ENCODE measurements around the gene ENSA.
"Not testable (repeated sequence)": the region's sequence is repeated elsewhere in the genome, so short reads cannot be mapped to it uniquely, and the experiment has no call there.

Gene ENSA

DNA sequence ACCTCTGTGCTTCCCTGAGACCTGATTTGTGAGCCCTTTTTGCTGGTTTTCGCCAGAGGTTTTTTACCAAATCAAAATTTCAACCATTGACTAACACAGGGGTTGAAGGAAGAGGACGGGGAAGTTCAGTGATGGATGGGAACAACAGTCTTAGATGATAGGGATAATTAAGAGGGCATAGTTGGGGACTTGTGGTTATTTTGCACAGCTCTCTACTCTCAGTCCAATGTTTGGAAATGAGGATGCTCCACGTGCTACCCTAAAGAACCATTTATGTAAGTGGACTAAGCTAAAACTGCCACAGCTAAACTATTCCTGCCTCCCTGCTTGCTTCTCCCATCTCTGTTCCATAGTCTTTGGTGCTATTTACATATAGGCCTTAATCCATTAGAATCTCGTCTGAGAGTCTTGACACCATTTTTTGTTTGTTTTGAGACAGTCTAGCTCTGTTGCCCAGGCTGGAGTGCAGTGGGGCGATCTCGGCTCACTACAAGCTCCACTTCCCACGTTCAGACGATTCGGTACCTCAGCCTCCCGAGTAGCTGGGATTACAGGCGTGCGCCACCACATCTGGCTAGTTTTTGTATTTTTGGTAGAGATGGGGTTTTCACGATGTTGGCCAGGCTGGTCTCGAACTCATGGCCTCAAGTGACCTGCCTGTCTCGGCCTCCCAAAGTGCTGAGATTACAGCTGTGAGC is 49.3 kb downstream of the ENSA start:
- no peak for DNase-seq

DNA sequence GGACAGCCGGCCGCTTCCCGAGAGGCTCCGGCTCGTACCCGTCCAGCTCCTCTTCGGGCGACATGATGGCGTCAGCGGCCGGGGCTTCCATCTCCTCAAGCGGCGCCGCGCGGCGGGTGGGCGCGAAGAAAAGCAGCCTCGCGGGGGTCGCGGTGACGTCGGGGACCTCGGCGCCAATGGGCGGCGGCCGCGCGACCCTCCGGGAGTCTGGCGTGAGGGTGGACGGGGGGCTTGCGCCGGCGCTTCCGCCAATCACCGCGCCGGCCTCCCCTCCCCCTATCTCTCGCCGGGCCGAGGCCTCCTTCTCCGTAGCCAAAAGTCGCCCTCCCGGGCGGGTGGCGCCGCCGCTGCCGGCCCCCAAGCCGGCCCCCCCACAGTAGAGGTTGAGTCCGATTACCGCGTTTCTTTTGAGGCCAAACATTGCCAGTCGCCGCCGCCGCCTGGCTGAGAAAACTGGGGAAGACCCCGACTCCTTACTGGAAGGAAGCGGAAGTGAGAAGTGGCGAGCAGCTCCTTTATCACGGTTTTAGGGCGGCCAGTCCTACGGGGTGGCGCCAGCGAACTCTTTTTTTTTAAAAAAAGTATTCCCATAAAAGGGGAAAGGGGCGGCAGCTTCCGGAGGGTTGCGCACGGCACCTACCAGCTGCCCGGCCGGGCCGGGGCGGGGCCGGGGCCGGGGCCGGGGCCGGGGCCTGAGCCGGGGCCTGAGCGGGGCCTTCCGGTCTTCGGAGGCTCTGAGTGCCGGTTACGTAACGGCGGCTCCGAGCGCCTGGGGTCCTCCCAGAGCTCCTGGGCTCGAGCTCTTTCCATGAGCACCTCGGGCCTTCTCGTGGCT is 50.1 kb downstream of the ENSA start, which contains the start of gene MCL1:
MCL1 (minus strand) TSS at position 501 of the 835 bp plus-strand sequence; CDS start at position 421, 80 bp downstream.
- peak; percentile 84 to 87 for DNase-seq

DNA sequence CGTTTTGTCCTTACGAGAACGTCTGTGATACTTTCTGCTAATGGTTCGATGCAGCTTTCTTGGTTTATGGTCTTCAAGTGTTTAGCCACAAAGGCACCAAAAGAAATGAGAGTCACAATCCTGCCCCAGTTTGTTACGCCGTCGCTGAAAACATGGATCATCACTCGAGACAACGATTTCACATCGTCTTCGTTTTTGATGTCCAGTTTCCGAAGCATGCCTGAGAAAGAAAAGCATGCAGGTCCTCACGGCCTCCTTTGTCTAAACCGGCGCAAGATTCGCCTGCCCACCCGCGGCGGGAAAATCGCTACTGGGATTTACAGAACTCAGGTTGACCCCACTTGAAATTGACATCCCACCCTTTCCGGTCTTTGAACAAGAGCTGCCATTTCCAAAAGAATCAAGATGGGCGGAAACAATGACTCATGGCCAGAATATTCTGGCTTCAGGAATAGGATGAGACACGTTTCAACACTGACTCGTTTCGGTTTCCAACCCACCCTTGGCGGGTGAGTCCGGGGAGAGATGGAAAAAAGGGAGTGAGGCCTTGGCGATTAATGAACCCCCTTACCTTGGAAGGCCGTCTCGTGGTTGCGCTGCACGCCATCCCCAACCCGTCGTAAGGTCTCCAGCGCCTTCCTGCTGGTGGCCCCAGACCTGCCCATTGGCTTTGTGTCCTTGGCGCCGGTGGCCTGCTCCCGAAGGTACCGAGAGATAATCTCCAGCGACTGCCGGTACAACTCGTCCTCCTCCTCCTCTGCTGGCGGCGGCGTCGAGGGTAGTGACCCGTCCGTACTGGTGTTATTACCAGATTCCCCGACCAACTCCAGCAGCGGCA is 50.9 kb downstream of the ENSA start:
- DNase-seq: peak; percentile 56 to 71

DNA sequence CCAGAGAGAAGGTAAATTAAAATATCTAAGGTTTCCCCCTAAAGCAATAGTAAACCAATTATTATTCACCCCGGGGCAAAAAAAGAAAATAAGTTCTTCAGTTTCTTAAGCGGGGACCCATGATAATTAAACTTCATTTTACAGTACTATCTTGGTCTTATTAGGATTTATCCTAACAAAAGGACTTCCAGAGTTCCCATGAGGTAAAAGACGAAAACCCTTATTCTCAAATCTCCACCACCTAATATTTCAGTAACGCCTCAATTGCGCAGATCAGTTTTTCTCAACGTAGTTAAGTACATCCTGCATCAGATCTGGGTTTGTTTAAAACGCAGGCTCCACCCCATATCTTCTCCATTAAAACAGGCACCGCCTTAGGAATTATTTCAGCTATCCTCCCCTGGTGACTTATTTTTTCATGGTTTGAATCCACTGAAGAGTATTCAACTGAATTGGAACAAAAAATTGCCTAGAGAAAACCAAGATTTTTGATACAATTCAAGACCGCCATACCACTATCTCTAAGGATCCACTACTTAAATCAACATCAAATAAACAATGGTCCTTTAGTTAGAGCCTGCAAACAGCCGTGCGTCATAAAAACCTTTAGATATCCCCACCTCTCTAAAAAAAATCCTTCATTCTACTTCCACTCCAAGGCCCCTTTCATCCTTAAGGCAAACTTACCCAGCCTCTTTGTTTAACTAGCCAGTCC is 51.7 kb downstream of the ENSA start:
- DNase-seq: no peak

DNA sequence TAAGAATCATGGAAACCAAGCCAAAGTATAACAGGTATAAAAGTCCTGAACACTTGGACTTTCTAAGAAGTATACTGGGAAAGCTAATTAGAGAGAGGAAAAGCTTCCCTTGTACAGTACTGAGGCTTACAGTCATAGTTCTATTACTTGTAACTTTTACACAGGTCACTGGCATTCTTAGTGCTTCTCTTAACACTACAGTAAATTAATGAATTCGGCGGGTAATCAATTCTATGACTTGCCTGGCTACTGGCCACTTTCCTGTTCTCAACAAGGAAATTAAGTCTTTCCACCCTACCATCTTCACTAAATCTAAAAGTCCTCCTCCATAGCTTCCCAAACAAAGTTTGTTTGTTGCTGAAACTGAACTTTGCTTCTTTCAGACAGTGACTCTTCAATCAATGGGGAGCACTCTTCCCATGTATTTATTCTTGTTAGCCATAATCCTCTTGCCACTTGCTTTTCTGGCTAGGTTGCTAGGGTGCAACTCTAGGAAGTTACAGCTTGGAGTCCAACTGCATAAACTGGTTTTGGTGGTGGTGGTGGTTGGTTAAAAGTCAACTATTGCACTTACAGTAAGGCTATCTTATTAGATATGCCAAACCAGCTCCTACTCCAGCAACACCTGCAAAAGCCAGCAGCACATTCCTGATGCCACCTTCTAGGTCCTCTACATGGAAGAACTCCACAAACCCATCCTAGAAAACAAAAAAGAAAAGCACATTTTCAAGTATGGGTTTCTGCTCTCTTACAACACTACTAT is 52.4 kb downstream of the ENSA start:
- no peak for DNase-seq

DNA sequence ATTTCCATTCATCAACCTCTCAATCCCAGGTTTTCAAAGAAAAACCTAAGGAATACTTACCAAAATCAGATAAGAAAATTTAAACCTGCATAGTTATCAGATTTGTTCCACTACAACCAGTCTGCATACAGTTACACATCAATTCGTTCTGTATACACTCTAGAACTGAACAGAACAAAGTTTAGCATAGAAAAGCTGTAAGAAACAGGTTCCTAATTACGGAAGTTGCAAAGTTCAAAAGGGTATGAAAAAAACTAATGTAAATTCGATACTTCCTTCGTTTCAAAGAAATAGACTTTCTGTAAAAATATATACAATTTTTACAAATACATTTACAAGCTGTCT is 53.1 kb downstream of the ENSA start:
- DNase-seq: no peak

DNA sequence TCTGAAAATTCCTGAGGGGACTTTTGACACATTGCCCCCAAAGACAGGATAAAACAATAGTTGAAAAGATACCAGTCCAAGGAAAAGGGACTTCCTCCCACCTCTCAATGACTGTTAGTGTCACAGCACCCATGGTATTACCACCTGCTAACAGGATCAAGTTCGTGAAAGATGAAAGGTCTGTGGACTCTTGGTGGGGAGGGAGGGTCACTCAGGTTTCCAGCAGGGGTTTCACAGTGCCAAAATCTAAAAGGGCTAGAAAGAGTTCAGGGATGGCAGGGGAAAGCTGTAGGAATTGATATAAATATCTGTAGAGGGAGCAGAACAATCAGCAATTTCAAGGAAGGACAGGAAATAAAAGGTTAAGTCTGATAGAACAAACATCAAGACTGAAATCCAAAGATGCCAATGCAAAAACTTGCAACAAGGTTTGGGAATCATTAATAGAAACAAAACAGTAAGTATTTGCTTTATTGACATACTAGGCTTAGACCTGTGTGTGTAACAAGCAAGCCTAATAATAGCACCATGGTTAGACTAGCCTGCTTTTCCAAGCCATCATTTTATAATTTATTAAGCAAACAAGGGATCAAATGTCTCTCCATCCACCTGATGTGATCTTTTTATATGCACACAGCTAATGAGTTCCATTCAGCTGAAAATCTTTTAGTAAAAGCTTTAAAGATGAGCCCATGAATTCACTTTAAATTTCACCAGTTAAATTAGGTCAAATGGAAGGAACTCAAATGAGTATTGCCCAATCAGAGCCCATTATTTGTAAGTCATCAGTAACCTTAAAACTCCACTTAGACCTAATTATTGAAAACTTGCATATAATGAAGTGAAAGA is 53.7 kb downstream of the ENSA start:
- no peak for DNase-seq

DNA sequence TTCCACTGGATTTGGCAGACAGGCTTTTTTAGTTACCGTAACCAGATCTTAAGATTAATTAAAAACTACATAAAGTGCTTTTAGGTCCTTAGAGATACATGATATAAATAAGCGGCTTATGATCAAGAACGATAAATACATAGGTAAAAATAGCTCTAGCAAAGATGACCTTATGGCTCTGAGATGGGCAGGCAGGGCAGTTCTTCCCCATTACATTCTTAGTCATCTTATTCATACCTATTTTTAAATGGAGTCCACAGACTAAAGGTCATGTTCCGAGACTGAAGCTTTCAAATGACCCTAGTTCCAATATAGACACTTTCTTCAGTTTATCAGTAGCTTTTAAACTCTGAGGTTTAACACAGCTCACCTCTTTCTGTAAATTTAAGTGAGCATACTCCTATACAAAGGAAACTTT is 54.3 kb downstream of the ENSA start:
- no peak for DNase-seq

DNA sequence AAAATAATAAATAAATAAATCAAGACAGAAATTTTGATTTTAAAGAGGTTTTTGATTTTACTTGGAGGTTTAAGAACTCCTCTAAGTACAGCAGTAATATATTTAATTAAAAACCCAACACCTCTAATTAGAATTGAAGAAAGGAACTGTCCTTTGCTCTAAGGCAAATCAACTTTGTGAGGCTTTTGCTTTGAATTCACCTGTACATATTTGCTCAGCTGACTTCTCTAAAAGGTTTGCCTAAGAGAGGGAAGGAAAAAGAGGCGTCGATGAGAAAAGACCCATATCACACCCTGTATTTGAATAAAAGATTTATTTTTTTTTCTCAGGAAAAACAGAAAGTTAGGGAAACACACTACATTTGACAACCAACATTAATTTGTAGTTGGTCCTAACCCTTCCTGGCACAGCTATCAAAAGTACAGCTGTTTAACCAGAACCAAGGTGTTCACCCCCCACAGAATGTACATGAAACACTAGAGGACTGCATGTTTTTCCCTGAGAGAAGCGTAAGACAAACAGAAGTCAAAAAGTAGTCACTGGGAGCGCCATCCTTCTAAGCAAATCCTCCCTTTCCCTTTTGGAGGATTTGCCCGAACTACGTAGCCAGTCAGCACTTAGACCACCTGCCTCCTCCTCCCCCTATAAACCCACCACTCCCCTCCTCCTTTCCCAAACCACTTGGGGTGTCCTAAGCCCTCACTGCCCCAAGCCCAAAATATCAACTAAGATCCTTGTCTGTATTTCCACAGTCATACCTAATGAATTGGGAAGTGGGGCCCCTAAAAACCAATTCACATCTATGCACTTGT is 54.9 kb downstream of the ENSA start:
- DNase-seq: no peak

DNA sequence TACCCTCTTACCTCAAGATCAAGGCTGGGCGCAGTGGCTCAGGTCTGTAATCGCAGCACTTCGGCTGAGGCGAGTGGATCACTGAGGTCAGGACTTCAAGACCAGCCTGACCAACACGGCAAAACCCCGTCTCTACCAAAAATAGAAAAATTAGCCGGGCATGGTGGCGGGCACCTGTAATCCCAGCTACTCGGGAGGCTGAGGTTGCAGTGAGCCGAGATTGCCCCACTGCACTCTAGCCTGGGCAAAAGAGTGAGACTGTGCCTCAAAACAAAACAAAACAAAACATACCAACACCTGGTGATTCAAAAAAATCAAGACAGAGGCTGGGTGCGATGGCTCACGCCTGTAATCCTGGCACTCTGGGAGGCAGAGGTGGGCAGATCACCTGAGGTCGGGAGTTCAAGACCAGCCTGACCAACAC is 55.8 kb downstream of the ENSA start:
- not testable (repeated sequence) for DNase-seq

DNA sequence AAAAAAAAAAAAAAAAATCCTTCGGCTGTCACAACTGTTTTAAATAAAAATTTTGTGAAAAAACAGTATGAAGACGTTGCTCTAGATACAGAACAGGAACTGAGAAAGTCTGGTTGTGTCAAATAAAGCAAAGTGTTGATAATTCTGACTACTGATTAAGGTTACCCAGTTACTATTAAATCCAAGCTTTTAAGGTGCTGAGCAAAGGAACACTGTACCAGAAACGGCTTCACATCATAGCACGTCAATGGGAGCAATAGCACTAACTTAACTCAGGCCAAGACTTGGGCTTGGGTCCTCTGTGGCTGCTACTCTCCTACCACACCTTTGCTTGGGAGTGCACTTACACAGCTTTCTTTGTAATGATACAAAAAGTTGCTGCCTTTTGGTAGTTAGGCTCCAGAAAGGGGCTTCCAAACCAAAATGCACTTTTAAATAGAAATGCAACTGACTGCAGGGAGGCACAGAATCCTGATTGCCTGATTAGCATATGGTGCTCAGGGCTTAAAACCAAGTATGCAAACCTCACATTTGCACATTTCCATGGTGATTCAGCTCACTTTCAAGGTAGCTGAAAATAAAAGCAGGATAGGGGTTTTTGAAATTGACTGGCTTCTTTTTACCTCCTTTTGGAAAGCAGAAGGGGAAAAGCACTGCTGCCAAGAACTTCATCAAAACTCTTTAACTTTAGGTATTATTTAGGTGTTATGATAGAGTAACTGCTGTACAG is 56.3 kb downstream of the ENSA start:
- no peak for DNase-seq

All from activated CD4-positive, alpha-beta T cell treated with anti-CD3 and anti-CD28 coated beads, Interleukin-2, amount 50 U/mL, for 48 hours (primary cell).